ENCODE results near the gene KDM4C. TPM values are rescaled to one million over a fixed set of nuclear protein-coding genes. Genes with fewer than 3 reads are reported as not detected.

KDM4C gene
- total and polyA plus RNA-seq, 2 of the 13 experiments (the other 11 are each of a cell fraction or from before 2014, with no cell fraction given), result 19.4 to 23.6 TPM

GRCh38 chr9:6788162-6789016 lies 30.6 kb downstream of the KDM4C start (continued):
- TF ChIP-seq ZNF784 (CRISPR knock-in tag; IDR thresholded peaks at IDR 0.05; ENCODE audit: borderline replicate concordance) (no peak), ZFP41 (CRISPR knock-in tag; IDR thresholded peaks at IDR 0.05; ENCODE audit: borderline replicate concordance) (no peak), NFKBIZ (CRISPR knock-in tag; IDR thresholded peaks at IDR 0.05) (no peak), ZNF205 (CRISPR knock-in tag; IDR thresholded peaks at IDR 0.05) (no peak; the same call in 1 of the 2 replicates), ZNF549 (CRISPR knock-in tag; IDR thresholded peaks at IDR 0.05) (no peak), ZNF850 (CRISPR knock-in tag; conservative IDR thresholded peaks at IDR 0.05) (no peak), HOXA3 (CRISPR knock-in tag; IDR thresholded peaks at IDR 0.05) (peak; percentile 59), TFAP4 (IDR thresholded peaks at IDR 0.05; ENCODE audit: borderline replicate concordance, low read depth) (no peak), ZBTB7A (CRISPR knock-in tag; IDR thresholded peaks at IDR 0.05) (no peak), GPBP1L1 (CRISPR knock-in tag; IDR thresholded peaks at IDR 0.05) (no peak), KAT7 (CRISPR knock-in tag; IDR thresholded peaks at IDR 0.05; ENCODE audit: borderline replicate concordance) (no peak), ZNF382 (CRISPR knock-in tag; IDR thresholded peaks at IDR 0.05; ENCODE audit: borderline replicate concordance) (no peak), PHF20 (CRISPR knock-in tag; IDR thresholded peaks at IDR 0.05) (0 out of 2 replicates have a peak, but pooled peaks have one; percentile 19), SRSF1 (optimal IDR thresholded peaks at IDR 0.05; ENCODE audit: low read depth, low read length) (no peak), RAD21 (CRISPR knock-in tag; IDR thresholded peaks at IDR 0.05) (no peak), ZSCAN21 (CRISPR knock-in tag; IDR thresholded peaks at IDR 0.05; ENCODE audit: borderline replicate concordance) (no peak)
- TF ChIP-seq, protein P1, sequence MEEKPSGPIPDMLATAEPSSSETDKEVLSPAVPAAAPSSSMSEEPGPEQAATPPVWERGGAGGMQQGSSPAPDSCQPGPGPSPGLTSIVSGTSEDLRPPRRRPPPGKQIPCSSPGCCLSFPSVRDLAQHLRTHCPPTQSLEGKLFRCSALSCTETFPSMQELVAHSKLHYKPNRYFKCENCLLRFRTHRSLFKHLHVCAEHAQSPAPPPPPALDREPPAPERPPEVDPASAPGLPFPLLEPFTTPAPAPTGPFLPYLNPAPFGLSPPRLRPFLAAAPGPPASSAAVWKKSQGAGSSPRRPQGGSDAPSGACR (CRISPR knock-in tag; IDR thresholded peaks at IDR 0.05), result peak; percentile 55; the same call in 1 of the 2 replicates
- TF ChIP-seq, protein P2, sequence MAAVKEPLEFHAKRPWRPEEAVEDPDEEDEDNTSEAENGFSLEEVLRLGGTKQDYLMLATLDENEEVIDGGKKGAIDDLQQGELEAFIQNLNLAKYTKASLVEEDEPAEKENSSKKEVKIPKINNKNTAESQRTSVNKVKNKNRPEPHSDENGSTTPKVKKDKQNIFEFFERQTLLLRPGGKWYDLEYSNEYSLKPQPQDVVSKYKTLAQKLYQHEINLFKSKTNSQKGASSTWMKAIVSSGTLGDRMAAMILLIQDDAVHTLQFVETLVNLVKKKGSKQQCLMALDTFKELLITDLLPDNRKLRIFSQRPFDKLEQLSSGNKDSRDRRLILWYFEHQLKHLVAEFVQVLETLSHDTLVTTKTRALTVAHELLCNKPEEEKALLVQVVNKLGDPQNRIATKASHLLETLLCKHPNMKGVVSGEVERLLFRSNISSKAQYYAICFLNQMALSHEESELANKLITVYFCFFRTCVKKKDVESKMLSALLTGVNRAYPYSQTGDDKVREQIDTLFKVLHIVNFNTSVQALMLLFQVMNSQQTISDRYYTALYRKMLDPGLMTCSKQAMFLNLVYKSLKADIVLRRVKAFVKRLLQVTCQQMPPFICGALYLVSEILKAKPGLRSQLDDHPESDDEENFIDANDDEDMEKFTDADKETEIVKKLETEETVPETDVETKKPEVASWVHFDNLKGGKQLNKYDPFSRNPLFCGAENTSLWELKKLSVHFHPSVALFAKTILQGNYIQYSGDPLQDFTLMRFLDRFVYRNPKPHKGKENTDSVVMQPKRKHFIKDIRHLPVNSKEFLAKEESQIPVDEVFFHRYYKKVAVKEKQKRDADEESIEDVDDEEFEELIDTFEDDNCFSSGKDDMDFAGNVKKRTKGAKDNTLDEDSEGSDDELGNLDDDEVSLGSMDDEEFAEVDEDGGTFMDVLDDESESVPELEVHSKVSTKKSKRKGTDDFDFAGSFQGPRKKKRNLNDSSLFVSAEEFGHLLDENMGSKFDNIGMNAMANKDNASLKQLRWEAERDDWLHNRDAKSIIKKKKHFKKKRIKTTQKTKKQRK (IDR thresholded peaks at IDR 0.05; ENCODE audit: low read length), result no peak
- TF ChIP-seq, protein P3, sequence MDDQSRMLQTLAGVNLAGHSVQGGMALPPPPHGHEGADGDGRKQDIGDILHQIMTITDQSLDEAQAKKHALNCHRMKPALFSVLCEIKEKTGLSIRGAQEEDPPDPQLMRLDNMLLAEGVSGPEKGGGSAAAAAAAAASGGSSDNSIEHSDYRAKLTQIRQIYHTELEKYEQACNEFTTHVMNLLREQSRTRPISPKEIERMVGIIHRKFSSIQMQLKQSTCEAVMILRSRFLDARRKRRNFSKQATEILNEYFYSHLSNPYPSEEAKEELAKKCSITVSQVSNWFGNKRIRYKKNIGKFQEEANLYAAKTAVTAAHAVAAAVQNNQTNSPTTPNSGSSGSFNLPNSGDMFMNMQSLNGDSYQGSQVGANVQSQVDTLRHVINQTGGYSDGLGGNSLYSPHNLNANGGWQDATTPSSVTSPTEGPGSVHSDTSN (CRISPR knock-in tag; IDR thresholded peaks at IDR 0.05; ENCODE audit: borderline replicate concordance), result no peak
